ENCODE measurements around the gene UQCC5.

The UQCC5 gene

DNA sequence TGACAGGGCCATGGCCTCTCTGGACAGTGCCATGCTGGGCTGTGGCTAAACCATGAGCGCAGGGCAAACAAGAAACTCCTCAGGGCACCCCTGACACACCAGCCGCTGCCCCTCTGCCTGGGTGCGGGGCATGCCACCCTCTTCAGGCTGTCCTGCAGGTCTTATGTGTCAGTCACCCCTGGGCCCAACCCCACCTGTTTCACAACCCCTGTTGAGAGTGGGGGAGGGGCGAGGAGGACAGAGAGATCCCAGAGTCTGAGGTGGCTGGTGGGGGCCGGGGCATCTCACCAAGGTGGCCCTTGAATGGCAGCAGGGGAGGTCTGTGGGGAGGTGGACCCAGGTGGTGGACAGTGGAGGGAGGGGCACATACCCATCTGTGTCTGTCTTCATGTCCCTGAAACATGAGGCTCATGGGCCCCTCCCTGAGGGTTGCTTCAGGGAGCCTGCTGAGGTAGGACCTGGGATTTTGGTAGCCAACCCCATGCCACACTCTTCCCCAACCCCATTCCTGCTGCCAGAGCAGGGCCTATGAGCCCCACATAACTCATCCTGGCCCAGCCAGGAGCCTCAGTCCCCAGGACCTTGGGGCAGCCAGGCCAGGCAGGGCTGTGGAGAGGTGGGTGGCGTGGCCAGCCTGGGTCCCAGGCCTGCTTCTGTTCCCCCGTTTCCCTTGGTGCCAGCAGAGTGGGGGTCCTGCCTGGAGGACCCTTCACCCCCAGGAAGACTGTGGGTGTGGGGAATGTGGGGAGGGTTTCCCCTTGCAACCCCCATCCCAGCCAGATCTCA, 43.0 kb upstream of the UQCC5 start:
- H3K36me3 ChIP-seq (ENCODE audit: control insufficient read depth in 5 of 5, insufficient read depth in 5 of 5, low read length in 5 of 5) = peaks cover 0 to 52% (median 46%) of the 10 kb centered on the region in 5 donors

DNA sequence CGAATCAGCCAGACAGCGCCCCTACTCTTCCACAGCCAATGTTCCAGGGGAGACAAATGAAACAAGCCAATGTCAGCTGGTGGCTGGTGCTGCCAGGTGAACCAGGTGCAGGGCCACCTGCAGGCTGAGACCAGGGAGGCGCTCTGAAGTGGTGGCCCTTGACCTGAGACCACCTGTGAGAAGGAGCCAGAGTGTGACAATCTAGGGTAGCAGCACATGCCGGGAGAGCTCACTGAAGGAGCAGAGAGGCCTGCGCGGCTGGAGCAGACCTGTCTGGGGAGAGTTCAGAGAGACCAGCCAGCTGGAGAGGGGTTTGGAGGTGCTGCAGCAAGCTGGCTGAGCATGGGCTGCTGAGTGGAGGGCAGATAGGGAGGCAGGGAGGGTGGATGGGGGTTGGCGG, 42.0 kb upstream of the UQCC5 start:
- Histone ChIP-seq H3K9me3 (ENCODE audit: control insufficient read depth in 5 of 5, low read length in 5 of 5) (no peaks in the 10 kb centered on the region), H3K4me1 (ENCODE audit: control insufficient read depth in 5 of 5, insufficient read depth in 5 of 5, low read length in 5 of 5) (peaks cover 15 to 95% (median 78%) of the 10 kb centered on the region in 5 donors), H3K36me3 (ENCODE audit: control insufficient read depth in 5 of 5, insufficient read depth in 5 of 5, low read length in 5 of 5) (peaks cover 0 to 42% (median 38%) of the 10 kb centered on the region in 5 donors), H3K9ac (ENCODE audit: low read length in 5 of 5) (peak overlapping the region in 2 of 5 donors; percentile 20 to 59), H3K4me3 (ENCODE audit: low read depth in 1 of 5, low read length in 5 of 5) (peak overlapping the region in 2 of 5 donors; percentile 63 to 69), H3K27me3 (ENCODE audit: control insufficient read depth in 5 of 5, insufficient read depth in 4 of 5, low read length in 5 of 5) (no peaks in the 10 kb centered on the region), H3K27ac (ENCODE audit: low read depth, low read length) (peak overlapping the region; percentile 78)

More for the DNA sequence above, 43.0 kb upstream of the UQCC5 start:
- no peak overlapping the region for H3K4me3 ChIP-seq (ENCODE audit: low read depth in 1 of 5, low read length in 5 of 5)
- H3K27ac ChIP-seq (ENCODE audit: low read depth, low read length) = no peak overlapping the region
- H3K27me3 ChIP-seq (ENCODE audit: control insufficient read depth in 5 of 5, insufficient read depth in 4 of 5, low read length in 5 of 5) = no peaks in the 10 kb centered on the region
- H3K9me3 ChIP-seq (ENCODE audit: control insufficient read depth in 5 of 5, low read length in 5 of 5) = no peaks in the 10 kb centered on the region
- no peak overlapping the region for H3K9ac ChIP-seq (ENCODE audit: low read length in 5 of 5)
- peaks cover 15 to 90% (median 77%) of the 10 kb centered on the region in 5 donors for H3K4me1 ChIP-seq (ENCODE audit: control insufficient read depth in 5 of 5, insufficient read depth in 5 of 5, low read length in 5 of 5)

GRCh38 chr3:52494886-52495495, 41.4 kb upstream of the UQCC5 start, which contains the start of gene STAB1:
Gene STAB1 (plus strand): TSS chr3:52495338. CDS start chr3:52495414, 76 bp downstream.
- peak within 1 kb of the TSS; percentile 46 to 69 (median 63) for H3K4me3 ChIP-seq (ENCODE audit: low read depth in 1 of 5, low read length in 5 of 5)
- peak within 1 kb of the TSS; percentile 78 for H3K27ac ChIP-seq (ENCODE audit: low read depth, low read length)
- H3K9me3 ChIP-seq (ENCODE audit: control insufficient read depth in 5 of 5, low read length in 5 of 5) = no peaks in the 10 kb centered on the region
- H3K9ac ChIP-seq (ENCODE audit: low read length in 5 of 5) = peak within 1 kb of the TSS in 4 of 5 donors; percentile 29 to 83 (median 72)
- H3K27me3 ChIP-seq (ENCODE audit: control insufficient read depth in 5 of 5, insufficient read depth in 4 of 5, low read length in 5 of 5) = no peaks in the 10 kb centered on the region
- peaks cover 14 to 91% (median 75%) of the 10 kb centered on the region in 5 donors for H3K4me1 ChIP-seq (ENCODE audit: control insufficient read depth in 5 of 5, insufficient read depth in 5 of 5, low read length in 5 of 5)
- H3K36me3 ChIP-seq (ENCODE audit: control insufficient read depth in 5 of 5, insufficient read depth in 5 of 5, low read length in 5 of 5) = peaks cover 0 to 37% (median 32%) of the 10 kb centered on the region in 5 donors

DNA sequence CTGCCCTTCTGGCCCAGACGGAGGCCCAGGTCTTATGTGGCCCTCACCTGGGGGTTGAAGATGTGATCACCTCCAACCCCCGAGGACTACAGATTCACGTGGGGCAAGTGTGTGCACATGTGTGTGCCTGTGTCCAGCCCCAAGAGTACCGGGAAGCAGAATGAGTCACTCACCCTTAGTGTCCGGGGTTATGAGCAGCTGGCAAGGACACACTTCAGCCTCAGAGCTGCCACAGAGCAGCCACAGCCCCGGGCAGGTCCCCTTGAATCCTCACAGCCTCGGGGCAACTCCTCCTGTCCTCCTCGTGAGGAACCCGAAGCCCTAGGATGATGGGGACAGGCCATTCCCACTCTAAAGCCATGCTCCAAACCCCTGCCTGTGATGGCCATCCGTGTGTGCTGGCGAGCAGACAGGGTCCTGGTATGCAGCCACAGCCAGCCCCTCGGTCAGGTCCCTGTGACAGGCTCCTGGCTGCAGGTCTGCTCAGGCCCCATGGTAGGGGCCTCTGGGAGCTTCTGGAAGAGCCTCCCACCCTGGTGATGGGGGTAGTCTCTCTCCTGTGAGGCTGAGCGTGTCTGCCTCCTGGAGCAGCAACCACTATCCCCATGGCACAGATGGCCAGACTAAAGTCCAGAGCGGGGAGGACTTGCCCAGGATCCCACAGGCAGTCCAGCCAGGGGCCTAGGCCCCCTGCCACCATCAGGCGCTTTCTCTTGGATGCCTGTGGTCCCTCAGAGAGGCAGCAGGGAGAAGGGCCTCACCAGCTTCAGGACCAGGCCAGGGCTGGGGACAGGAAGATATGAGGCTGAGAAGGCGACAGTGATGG, 40.4 kb upstream of the UQCC5 start:
- Histone ChIP-seq H3K27me3 (ENCODE audit: control insufficient read depth in 5 of 5, insufficient read depth in 4 of 5, low read length in 5 of 5) (no peaks in the 10 kb centered on the region), H3K9ac (ENCODE audit: low read length in 5 of 5) (peak overlapping the region in 4 of 5 donors; percentile 29 to 83 (median 72)), H3K36me3 (ENCODE audit: control insufficient read depth in 5 of 5, insufficient read depth in 5 of 5, low read length in 5 of 5) (peaks cover 0 to 27% (median 22%) of the 10 kb centered on the region in 5 donors), H3K9me3 (ENCODE audit: control insufficient read depth in 5 of 5, low read length in 5 of 5) (no peaks in the 10 kb centered on the region), H3K4me3 (ENCODE audit: low read depth in 1 of 5, low read length in 5 of 5) (peak overlapping the region; percentile 46 to 69 (median 63)), H3K4me1 (ENCODE audit: control insufficient read depth in 5 of 5, insufficient read depth in 5 of 5, low read length in 5 of 5) (peaks cover 10 to 91% (median 71%) of the 10 kb centered on the region in 5 donors), H3K27ac (ENCODE audit: low read depth, low read length) (peak overlapping the region; percentile 78)

DNA sequence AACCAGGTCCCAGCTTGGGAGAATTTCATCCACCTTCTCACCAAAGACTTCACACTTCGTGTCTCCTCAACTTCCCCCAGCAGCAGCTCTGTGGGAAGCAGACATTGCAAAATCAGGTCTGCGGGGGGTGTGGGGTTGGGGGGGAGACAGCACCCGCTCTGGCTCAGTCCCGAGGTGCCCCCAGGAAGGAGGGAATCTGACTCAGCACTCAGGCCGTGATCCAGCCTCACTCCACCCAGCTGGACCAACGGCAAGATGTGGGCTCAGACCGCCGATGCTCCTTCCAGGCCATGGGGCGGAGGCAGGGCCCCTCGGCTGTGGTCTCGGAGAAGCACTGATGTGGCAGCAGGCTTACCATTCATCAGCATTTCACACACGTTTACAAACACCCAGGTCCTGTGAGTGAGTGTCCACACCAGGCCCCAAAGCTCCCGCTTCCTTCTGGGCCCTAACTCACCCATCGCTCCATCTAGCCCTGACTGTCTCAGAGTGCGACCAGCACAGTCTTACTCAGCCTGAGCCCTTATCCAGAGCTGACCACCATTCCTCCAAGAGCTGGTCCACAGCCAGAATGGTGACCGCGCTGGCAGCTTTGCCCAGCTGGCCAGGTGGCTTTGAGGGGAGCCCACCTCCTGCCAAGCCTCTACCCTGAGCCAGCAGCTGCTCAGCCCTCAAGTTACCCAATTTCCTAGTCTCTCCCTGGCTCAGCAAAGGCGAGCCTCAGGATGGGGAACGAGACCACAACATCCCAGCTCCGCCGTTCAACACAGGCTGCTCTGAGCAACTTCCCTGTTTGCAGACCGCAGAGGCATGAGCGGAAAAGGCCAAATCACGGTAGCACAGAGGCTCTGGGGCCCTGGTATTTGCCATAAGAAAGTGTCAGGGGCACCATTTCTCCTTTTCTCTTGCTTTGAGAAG, 38.0 kb upstream of the UQCC5 start:
- H3K4me1 ChIP-seq (ENCODE audit: control insufficient read depth in 5 of 5, insufficient read depth in 5 of 5, low read length in 5 of 5) = peaks cover 3 to 70% (median 47%) of the 10 kb centered on the region in 5 donors
- peak overlapping the region in 1 of 5 donors; percentile 13 for H3K4me3 ChIP-seq (ENCODE audit: low read depth in 1 of 5, low read length in 5 of 5)
- peaks cover 0 to 21% (median 7%) of the 10 kb centered on the region in 5 donors for H3K36me3 ChIP-seq (ENCODE audit: control insufficient read depth in 5 of 5, insufficient read depth in 5 of 5, low read length in 5 of 5)
- no peak overlapping the region for H3K9ac ChIP-seq (ENCODE audit: low read length in 5 of 5)
- H3K9me3 ChIP-seq (ENCODE audit: control insufficient read depth in 5 of 5, low read length in 5 of 5) = no peaks in the 10 kb centered on the region
- no peaks in the 10 kb centered on the region for H3K27me3 ChIP-seq (ENCODE audit: control insufficient read depth in 5 of 5, insufficient read depth in 4 of 5, low read length in 5 of 5)
- H3K27ac ChIP-seq (ENCODE audit: low read depth, low read length) = no peak overlapping the region

GRCh38 chr3:52501046-52501445, 35.4 kb upstream of the UQCC5 start:
- Histone ChIP-seq H3K27ac (ENCODE audit: low read depth, low read length) (no peak overlapping the region), H3K4me1 (ENCODE audit: control insufficient read depth in 5 of 5, insufficient read depth in 5 of 5, low read length in 5 of 5) (peaks cover 0 to 43% (median 23%) of the 10 kb centered on the region in 5 donors), H3K9me3 (ENCODE audit: control insufficient read depth in 5 of 5, low read length in 5 of 5) (no peaks in the 10 kb centered on the region), H3K27me3 (ENCODE audit: control insufficient read depth in 5 of 5, insufficient read depth in 4 of 5, low read length in 5 of 5) (no peaks in the 10 kb centered on the region), H3K4me3 (ENCODE audit: low read depth in 1 of 5, low read length in 5 of 5) (no peak overlapping the region), H3K36me3 (ENCODE audit: control insufficient read depth in 5 of 5, insufficient read depth in 5 of 5, low read length in 5 of 5) (peaks cover 0 to 42% (median 21%) of the 10 kb centered on the region in 5 donors), H3K9ac (ENCODE audit: low read length in 5 of 5) (no peak overlapping the region)

DNA sequence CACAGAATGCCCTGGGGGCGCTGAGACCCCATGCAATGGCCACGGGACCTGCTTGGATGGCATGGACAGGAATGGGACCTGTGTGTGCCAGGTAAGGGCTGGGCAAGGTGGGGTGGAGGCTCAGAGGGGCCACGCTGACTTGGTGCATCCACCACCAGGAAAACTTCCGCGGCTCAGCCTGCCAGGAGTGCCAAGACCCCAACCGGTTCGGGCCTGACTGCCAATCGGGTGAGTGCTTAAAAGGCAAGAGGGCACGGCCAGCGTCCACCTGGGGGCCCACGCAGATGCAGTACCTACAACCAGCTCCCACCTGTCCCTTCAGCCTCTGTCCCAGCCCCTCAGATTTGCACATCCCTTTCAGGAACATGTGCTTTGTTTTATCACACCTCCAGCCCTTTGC, 34.4 kb upstream of the UQCC5 start:
- H3K4me3 ChIP-seq (ENCODE audit: low read depth in 1 of 5, low read length in 5 of 5) = no peak overlapping the region
- H3K9me3 ChIP-seq (ENCODE audit: control insufficient read depth in 5 of 5, low read length in 5 of 5) = no peaks in the 10 kb centered on the region
- no peak overlapping the region for H3K9ac ChIP-seq (ENCODE audit: low read length in 5 of 5)
- no peak overlapping the region for H3K27ac ChIP-seq (ENCODE audit: low read depth, low read length)
- H3K27me3 ChIP-seq (ENCODE audit: control insufficient read depth in 5 of 5, insufficient read depth in 4 of 5, low read length in 5 of 5) = no peaks in the 10 kb centered on the region
- H3K36me3 ChIP-seq (ENCODE audit: control insufficient read depth in 5 of 5, insufficient read depth in 5 of 5, low read length in 5 of 5) = peaks cover 0 to 52% (median 29%) of the 10 kb centered on the region in 5 donors
- peaks cover 0 to 34% (median 15%) of the 10 kb centered on the region in 5 donors for H3K4me1 ChIP-seq (ENCODE audit: control insufficient read depth in 5 of 5, insufficient read depth in 5 of 5, low read length in 5 of 5)

DNA sequence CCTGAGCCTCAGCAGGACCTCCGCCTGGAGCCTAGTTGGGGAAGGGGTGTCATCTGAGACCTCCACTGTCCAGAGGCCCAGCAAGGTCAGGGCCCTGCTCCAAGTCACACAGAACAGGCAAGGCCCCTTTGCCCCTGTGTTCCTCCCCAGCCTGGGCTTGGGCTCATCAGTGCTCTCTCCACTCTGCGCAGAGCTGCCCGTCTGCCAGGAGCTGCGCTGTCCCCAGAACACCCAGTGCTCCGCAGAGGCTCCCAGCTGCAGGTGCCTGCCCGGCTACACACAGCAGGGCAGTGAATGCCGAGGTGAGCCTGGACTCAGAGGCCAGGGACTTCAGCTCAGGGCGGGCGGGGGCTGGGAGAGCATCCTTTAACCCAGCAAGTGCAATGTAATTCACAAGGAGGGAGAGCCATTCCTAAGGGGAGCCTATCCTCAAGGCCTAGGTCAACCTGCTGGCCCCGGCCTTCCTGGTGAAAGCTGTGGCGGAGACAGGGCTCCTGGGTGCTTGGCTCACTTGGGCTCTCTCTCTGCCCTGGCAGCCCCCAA, 33.5 kb upstream of the UQCC5 start:
- Histone ChIP-seq H3K4me1 (ENCODE audit: control insufficient read depth in 5 of 5, insufficient read depth in 5 of 5, low read length in 5 of 5) (peaks cover 0 to 25% (median 12%) of the 10 kb centered on the region in 5 donors), H3K9me3 (ENCODE audit: control insufficient read depth in 5 of 5, low read length in 5 of 5) (no peaks in the 10 kb centered on the region), H3K27me3 (ENCODE audit: control insufficient read depth in 5 of 5, insufficient read depth in 4 of 5, low read length in 5 of 5) (no peaks in the 10 kb centered on the region), H3K9ac (ENCODE audit: low read length in 5 of 5) (no peak overlapping the region), H3K36me3 (ENCODE audit: control insufficient read depth in 5 of 5, insufficient read depth in 5 of 5, low read length in 5 of 5) (peaks cover 0 to 61% (median 34%) of the 10 kb centered on the region in 5 donors), H3K27ac (ENCODE audit: low read depth, low read length) (no peak overlapping the region), H3K4me3 (ENCODE audit: low read depth in 1 of 5, low read length in 5 of 5) (no peak overlapping the region)

Data from subcutaneous abdominal adipose tissue (tissue), 5 donors.